IMR-90 (cell line): ENCODE data around the gene NLGN1. TPM values are rescaled to one million over a fixed set of nuclear protein-coding genes. Genes with fewer than 3 reads are reported as not detected.

Experiments
- ATAC-seq: fragments of 200-7000 bp; cut with Tn5 transposase; 2 replicates; pipeline ENCODE4 v1.9.1; 2020; ENCODE audit warnings: low read depth, mild to moderate bottlenecking, moderate library complexity
- BruUV-seq: library from RNA; stranded (reverse); fragments of 400-500 nt; replicated peaks from 2 replicates; lab custom pipeline; 2021; lab: Mats Ljungman, UMichigan
- CTCF ChIA-PET: fragments of 300-600 bp; formaldehyde crosslinking; extraction: SDS; loops from one replicate; lab custom pipeline; 2021; ENCODE audit warnings: antibody characterized with exemption; lab: Yijun Ruan, JAX
- POLR2A ChIA-PET: fragments of 300-600 bp; sonication (Branson Sonifier 250); formaldehyde crosslinking; loops from one replicate; lab custom pipeline; 2022; ENCODE audit warnings: antibody characterized with exemption; ENCODE audit not compliant: unreplicated experiment; lab: Charles Lee
- DNase-seq: peaks from one replicate; pipeline ENCODE4 v3.0.0; 2013
- H2AFZ ChIP-seq: replicated peaks from 2 replicates; pipeline ENCODE3; 2013; ENCODE audit warnings: low read length, mild to moderate bottlenecking; ENCODE audit not compliant: poor library complexity
- H2AK5ac ChIP-seq: 2 replicates; pipeline ENCODE4 v1.6.1; 2013; ENCODE audit warnings: low read depth, low read length, inconsistent platforms
- H2AK9ac ChIP-seq: replicated peaks from 2 replicates; pipeline ENCODE3; 2013; ENCODE audit warnings: mild to moderate bottlenecking, low read depth, low read length, moderate library complexity; ENCODE audit not compliant: poor library complexity
- H2BK120ac ChIP-seq: 2 replicates; pipeline ENCODE4 v1.6.1; 2013; ENCODE audit warnings: low read depth, low read length, inconsistent platforms
- H2BK15ac ChIP-seq: 3 replicates; pipeline ENCODE4 v1.6.1; 2013; ENCODE audit warnings: low read depth, low read length, inconsistent platforms
- H2BK20ac ChIP-seq: 2 replicates; pipeline ENCODE4 v1.6.1; 2013; ENCODE audit warnings: low read depth, mild to moderate bottlenecking, inconsistent platforms, low read length, moderate library complexity
- H2BK5ac ChIP-seq: 2 replicates; pipeline ENCODE4 v1.6.1; 2013; ENCODE audit warnings: mild to moderate bottlenecking, low read depth, low read length, inconsistent platforms; ENCODE audit not compliant: poor library complexity, severe bottlenecking
- H3K14ac ChIP-seq: replicated peaks from 2 replicates; pipeline ENCODE4 v1.6.1; 2013; ENCODE audit warnings: low read depth, low read length, inconsistent platforms
- H3K18ac ChIP-seq: 2 replicates; pipeline ENCODE4 v1.6.1; 2013; ENCODE audit warnings: low read depth, low read length, control low read depth
- H3K23ac ChIP-seq: 2 replicates; pipeline ENCODE4 v1.6.1; 2013; ENCODE audit warnings: low read depth, low read length, inconsistent platforms
- H3K27ac ChIP-seq: 2 replicates; pipeline ENCODE4 v1.5.1; 2013; ENCODE audit warnings: mild to moderate bottlenecking, control low read depth, low read length; ENCODE audit not compliant: insufficient read depth
- H3K27me3 ChIP-seq: 2 replicates; pipeline ENCODE4 v1.6.1; 2013; ENCODE audit warnings: low read length; ENCODE audit not compliant: control insufficient read depth, insufficient read depth
- H3K36me3 ChIP-seq: 2 replicates; pipeline ENCODE4 v1.6.1; 2013; ENCODE audit warnings: low read length, mixed read lengths; ENCODE audit not compliant: control insufficient read depth, insufficient read depth
- H3K4ac ChIP-seq: 2 replicates; pipeline ENCODE4 v1.6.1; 2013; ENCODE audit warnings: low read depth, low read length, inconsistent platforms
- H3K4me1 ChIP-seq: 2 replicates; pipeline ENCODE4 v1.6.1; 2013; ENCODE audit warnings: low read length, mixed read lengths; ENCODE audit not compliant: control insufficient read depth, insufficient read depth
- H3K4me2 ChIP-seq: 2 replicates; pipeline ENCODE4 v1.6.1; 2013; ENCODE audit warnings: low read depth, mild to moderate bottlenecking, control low read depth, low read length, moderate library complexity
- H3K4me3 ChIP-seq: 2 replicates; pipeline ENCODE4 v1.5.1; 2013; ENCODE audit warnings: low read depth, mild to moderate bottlenecking, control low read depth, low read length, moderate library complexity; ENCODE audit not compliant: insufficient read depth
- H3K56ac ChIP-seq: 2 replicates; pipeline ENCODE4 v1.6.1; 2013; ENCODE audit warnings: low read length, inconsistent platforms; ENCODE audit not compliant: insufficient read depth; ENCODE audit errors: extremely low read depth
- H3K79me1 ChIP-seq, 2 experiments: 2 replicates each; pipeline ENCODE4 v1.6.1; 2013; ENCODE audit warnings: low read length in 2 of 2, inconsistent platforms in 1 of 2, low read depth in 1 of 2
- H3K9ac ChIP-seq: 2 replicates; pipeline ENCODE4 v1.6.1; 2013; ENCODE audit warnings: low read depth, low read length, control low read depth
- H3K9me1 ChIP-seq: 2 replicates; pipeline ENCODE4 v1.6.1; 2013; ENCODE audit warnings: low read length, inconsistent platforms; ENCODE audit not compliant: insufficient read depth
- H3K9me3 ChIP-seq: 2 replicates; pipeline ENCODE4 v1.6.1; 2013; ENCODE audit warnings: low read length; ENCODE audit not compliant: control insufficient read depth, insufficient read depth
- H4K20me1 ChIP-seq: 2 replicates; pipeline ENCODE4 v1.6.1; 2013; ENCODE audit warnings: low read length, inconsistent platforms; ENCODE audit not compliant: insufficient read depth
- H4K5ac ChIP-seq: 2 replicates; pipeline ENCODE4 v1.6.1; 2013; ENCODE audit warnings: mild to moderate bottlenecking, low read depth, low read length, control low read depth
- H4K8ac ChIP-seq, 2 experiments: 2 replicates each; pipeline ENCODE4 v1.6.1; 2013; ENCODE audit warnings: low read depth in 2 of 2, low read length in 2 of 2, control low read depth in 1 of 2, inconsistent platforms in 1 of 2
- H4K91ac ChIP-seq: 2 replicates; pipeline ENCODE4 v1.6.1; 2013; ENCODE audit warnings: low read depth, low read length, inconsistent platforms; ENCODE audit not compliant: insufficient read depth
- BHLHE40 ChIP-seq: fragments of 150-350 bp; IDR thresholded peaks from 2 replicates; pipeline ENCODE4 v1.6.1; 2016; ENCODE audit warnings: mild to moderate bottlenecking, low read depth, low read length
- CEBPB ChIP-seq: IDR thresholded peaks from 2 replicates; pipeline ENCODE4 v1.6.1; 2012; ENCODE audit warnings: low read depth, low read length, improper control_type of control experiment
- CHD1 ChIP-seq: IDR thresholded peaks from 2 replicates; pipeline ENCODE4 v1.6.1; 2012; ENCODE audit warnings: low read depth, low read length, improper control_type of control experiment
- MAFK ChIP-seq: IDR thresholded peaks from 2 replicates; pipeline ENCODE4 v1.6.1; 2012; ENCODE audit warnings: low read depth, low read length, improper control_type of control experiment
- POLR2A ChIP-seq: IDR thresholded peaks from 2 replicates; pipeline ENCODE4 v1.6.1; 2012; ENCODE audit warnings: mild to moderate bottlenecking, low read depth, low read length
- WGBS, 2 experiments: methylation state at CpG; one replicate each; pipeline versions ENCODE4 v1.1.5 to v1.1.7; 2013; ENCODE audit warnings: missing lambda C conversion rate in 2 of 2; ENCODE audit not compliant: insufficient read length in 1 of 2; ENCODE audit errors: extremely low coverage in 2 of 2; 5-methylcytosine and 5-hydroxymethylcytosine counted together
- dilution Hi-C: fragments of 300-500 bp; cut with HindIII; formaldehyde crosslinking; loops from one replicate; pipeline ENCODE4 v1.14.3; 2018; ENCODE audit warnings: low sequenced_read_pairs; ENCODE audit not compliant: unreplicated experiment
- in situ Hi-C: fragments of 300-500 bp; cut with MboI; formaldehyde crosslinking; loops from 3 replicates; pipeline ENCODE4 v1.14.3; 2019; ENCODE audit warnings: low sequenced_read_pairs, inconsistent platforms, mixed read lengths
- intact Hi-C: fragments of 100-400 bp; cut with micrococcal nuclease; formaldehyde crosslinking; loops from 2 replicates; pipeline ENCODE4 v1.10.0; 2022
- polyA plus RNA-seq, 3 experiments: library from polyadenylated mRNA; depleted of rRNA; stranded (reverse); fragments of >200 nt; gene quantifications; 2 replicates each; pipeline ENCODE4 v1.2.3, GENCODE V29; 2012; ENCODE audit warnings: low replicate concordance in 1 of 3
- total RNA-seq: library from RNA; depleted of rRNA; stranded (reverse); fragments of >200 nt; gene quantifications from 2 replicates; pipeline ENCODE4 v1.2.3, GENCODE V29; 2012

The NLGN1 gene
- total and polyA plus RNA-seq, 2 of the 4 experiments (the other 2 are of a cell fraction): 1.8 to 12.5 TPM

DNA sequence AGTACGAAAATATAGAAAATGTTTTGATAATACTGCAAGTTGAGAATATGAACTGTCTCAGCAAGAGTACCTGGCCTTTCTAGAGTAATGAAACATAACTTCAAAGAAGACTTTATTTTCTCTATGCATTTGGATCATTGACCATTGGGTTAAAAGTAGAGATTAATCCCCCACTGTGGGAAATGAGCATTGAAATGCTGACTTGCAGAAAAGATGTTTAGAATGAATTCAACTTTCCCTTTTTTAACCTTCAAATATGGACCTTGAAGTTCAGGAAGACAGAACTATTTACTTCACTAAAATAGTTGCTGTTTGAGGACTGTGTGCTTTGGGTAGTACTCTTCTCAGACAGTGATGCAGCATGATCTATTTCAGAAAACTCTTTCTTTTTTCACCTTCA, 75.7 kb downstream of the NLGN1 start:
- Histone ChIP-seq H3K14ac (no peak overlapping the region), H2AK5ac (no peak overlapping the region), H3K36me3 (no peaks in the 10 kb centered on the region), H4K8ac (no peak overlapping the region), H3K4me3 (no peak overlapping the region), H3K18ac (no peak overlapping the region), H3K27me3 (no peaks in the 10 kb centered on the region), H4K91ac (no peak overlapping the region), H3K23ac (no peak overlapping the region), H4K20me1 (no peaks in the 10 kb centered on the region), H2AFZ (no peak overlapping the region), H3K9ac (no peak overlapping the region), H2BK15ac (no peak overlapping the region), H3K79me1 (no peaks in the 10 kb centered on the region), H3K4me2 (no peak overlapping the region), H3K27ac (no peak overlapping the region), H2BK5ac (no peak overlapping the region), H2AK9ac (no peak overlapping the region), H2BK20ac (no peak overlapping the region), H3K9me1 (no peaks in the 10 kb centered on the region), H4K5ac (no peak overlapping the region), H3K56ac (no peak overlapping the region), H3K4ac (no peak overlapping the region), H3K9me3 (no peaks in the 10 kb centered on the region), H2BK120ac (no peak overlapping the region), H3K4me1 (no peaks in the 10 kb centered on the region)
- in situ Hi-C loops: no loop called here
- DNase-seq (no peak), ATAC-seq (no peak)
- TF ChIP-seq POLR2A (no peak), BHLHE40 (no peak), MAFK (peak; percentile 81), CEBPB (no peak), CHD1 (no peak)
- CTCF ChIA-PET: no interaction called here
- dilution Hi-C loops: no loop called here
- POLR2A ChIA-PET: no interaction called here
- BruUV-seq: no TSS peak
- intact Hi-C loops: no loop called here
- no CpG with 5 or more reads among the region's 1 CpG for WGBS, 2 experiments
